SK-N-SH treated with all-trans-retinoic acid at 6 μM for 48 hours (cell line): ENCODE results near the gene SPART.

Experiments
- ATAC-seq: fragments of 200-7000 bp; cut with Tn5 transposase; 3 replicates; pipeline ENCODE4 v1.9.1; 2020; ENCODE audit warnings: mild to moderate bottlenecking, moderate library complexity
- ARNTL ChIP-seq: fragments of 450-650 bp; formaldehyde crosslinking; IDR thresholded peaks from 2 replicates; pipeline ENCODE4 v1.5.0; 2020; ENCODE audit warnings: low read depth, mild to moderate bottlenecking, moderate library complexity, borderline replicate concordance
- CSDC2 ChIP-seq: fragments of 250-450 bp; sonication (Bioruptor Pico); IDR thresholded peaks from 2 replicates; pipeline ENCODE4 v1.5.0; 2020; ENCODE audit warnings: mild to moderate bottlenecking, moderate library complexity
- ESRRG ChIP-seq: fragments of 250-450 bp; sonication (Bioruptor Pico); IDR thresholded peaks from 2 replicates; pipeline ENCODE4 v1.6.1; 2021; ENCODE audit warnings: mild to moderate bottlenecking
- GLIS3 ChIP-seq: fragments of 250-450 bp; sonication (Bioruptor Pico); IDR thresholded peaks from 2 replicates; pipeline ENCODE4 v1.5.0; 2020; ENCODE audit warnings: mild to moderate bottlenecking, moderate library complexity
- ISL1 ChIP-seq: fragments of 250-450 bp; sonication (Bioruptor Pico); IDR thresholded peaks from 2 replicates; pipeline ENCODE4 v2.1.2; 2022; ENCODE audit warnings: mild to moderate bottlenecking, moderate library complexity
- OSR1 ChIP-seq: fragments of 250-450 bp; sonication (Bioruptor Pico); IDR thresholded peaks from 2 replicates; pipeline ENCODE4 v1.8.0; 2022; ENCODE audit warnings: moderate library complexity, mild to moderate bottlenecking, inconsistent platforms
- RARB ChIP-seq: fragments of 250-450 bp; sonication (Bioruptor Pico); IDR thresholded peaks from 2 replicates; pipeline ENCODE4 v1.8.0; 2021; ENCODE audit warnings: mild to moderate bottlenecking, moderate library complexity
- SNAI2 ChIP-seq: fragments of 250-450 bp; sonication (Bioruptor Pico); IDR thresholded peaks from 2 replicates; pipeline ENCODE4 v1.5.0; 2020; ENCODE audit warnings: mild to moderate bottlenecking, moderate library complexity
- TCF4 ChIP-seq: fragments of 250-450 bp; sonication (Bioruptor Pico); IDR thresholded peaks from 2 replicates; pipeline ENCODE4 v1.8.0; 2021; ENCODE audit warnings: mild to moderate bottlenecking, moderate library complexity, borderline replicate concordance
- TOX ChIP-seq: fragments of 250-450 bp; sonication (Bioruptor Pico); IDR thresholded peaks from 2 replicates; pipeline ENCODE4 v1.8.0; 2021; ENCODE audit warnings: mild to moderate bottlenecking, moderate library complexity, borderline replicate concordance
- ZFP3 ChIP-seq: fragments of 250-450 bp; sonication (Bioruptor Pico); IDR thresholded peaks from 2 replicates; pipeline ENCODE4 v1.5.0; 2020; ENCODE audit warnings: mild to moderate bottlenecking, moderate library complexity
- ZNF70 ChIP-seq: fragments of 450-650 bp; formaldehyde crosslinking; IDR thresholded peaks from 2 replicates; pipeline ENCODE4 v1.5.0; 2020; ENCODE audit warnings: mild to moderate bottlenecking, moderate library complexity
- TF ChIP-seq, protein P1 (sequence below): fragments of 250-450 bp; sonication (Bioruptor Pico); IDR thresholded peaks from 2 replicates; pipeline ENCODE4 v1.5.1; 2020; ENCODE audit warnings: low read depth, mild to moderate bottlenecking, moderate library complexity
- TF ChIP-seq, protein P2 (sequence below): fragments of 250-450 bp; sonication (Bioruptor Pico); IDR thresholded peaks from 2 replicates; pipeline ENCODE4 v1.5.0; 2020; ENCODE audit warnings: mild to moderate bottlenecking, moderate library complexity
- TF ChIP-seq, protein P3 (sequence below): fragments of 250-450 bp; sonication (Bioruptor Pico); IDR thresholded peaks from 2 replicates; pipeline ENCODE4 v1.8.0; 2021; ENCODE audit warnings: low read depth, mild to moderate bottlenecking, moderate library complexity, borderline replicate concordance
- TF ChIP-seq, protein P4 (sequence below): fragments of 250-450 bp; sonication (Bioruptor Pico); IDR thresholded peaks from 2 replicates; pipeline ENCODE4 v1.8.0; 2020; ENCODE audit warnings: mild to moderate bottlenecking, moderate library complexity, borderline replicate concordance

The SPART gene, protein sequence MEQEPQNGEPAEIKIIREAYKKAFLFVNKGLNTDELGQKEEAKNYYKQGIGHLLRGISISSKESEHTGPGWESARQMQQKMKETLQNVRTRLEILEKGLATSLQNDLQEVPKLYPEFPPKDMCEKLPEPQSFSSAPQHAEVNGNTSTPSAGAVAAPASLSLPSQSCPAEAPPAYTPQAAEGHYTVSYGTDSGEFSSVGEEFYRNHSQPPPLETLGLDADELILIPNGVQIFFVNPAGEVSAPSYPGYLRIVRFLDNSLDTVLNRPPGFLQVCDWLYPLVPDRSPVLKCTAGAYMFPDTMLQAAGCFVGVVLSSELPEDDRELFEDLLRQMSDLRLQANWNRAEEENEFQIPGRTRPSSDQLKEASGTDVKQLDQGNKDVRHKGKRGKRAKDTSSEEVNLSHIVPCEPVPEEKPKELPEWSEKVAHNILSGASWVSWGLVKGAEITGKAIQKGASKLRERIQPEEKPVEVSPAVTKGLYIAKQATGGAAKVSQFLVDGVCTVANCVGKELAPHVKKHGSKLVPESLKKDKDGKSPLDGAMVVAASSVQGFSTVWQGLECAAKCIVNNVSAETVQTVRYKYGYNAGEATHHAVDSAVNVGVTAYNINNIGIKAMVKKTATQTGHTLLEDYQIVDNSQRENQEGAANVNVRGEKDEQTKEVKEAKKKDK

DNA sequence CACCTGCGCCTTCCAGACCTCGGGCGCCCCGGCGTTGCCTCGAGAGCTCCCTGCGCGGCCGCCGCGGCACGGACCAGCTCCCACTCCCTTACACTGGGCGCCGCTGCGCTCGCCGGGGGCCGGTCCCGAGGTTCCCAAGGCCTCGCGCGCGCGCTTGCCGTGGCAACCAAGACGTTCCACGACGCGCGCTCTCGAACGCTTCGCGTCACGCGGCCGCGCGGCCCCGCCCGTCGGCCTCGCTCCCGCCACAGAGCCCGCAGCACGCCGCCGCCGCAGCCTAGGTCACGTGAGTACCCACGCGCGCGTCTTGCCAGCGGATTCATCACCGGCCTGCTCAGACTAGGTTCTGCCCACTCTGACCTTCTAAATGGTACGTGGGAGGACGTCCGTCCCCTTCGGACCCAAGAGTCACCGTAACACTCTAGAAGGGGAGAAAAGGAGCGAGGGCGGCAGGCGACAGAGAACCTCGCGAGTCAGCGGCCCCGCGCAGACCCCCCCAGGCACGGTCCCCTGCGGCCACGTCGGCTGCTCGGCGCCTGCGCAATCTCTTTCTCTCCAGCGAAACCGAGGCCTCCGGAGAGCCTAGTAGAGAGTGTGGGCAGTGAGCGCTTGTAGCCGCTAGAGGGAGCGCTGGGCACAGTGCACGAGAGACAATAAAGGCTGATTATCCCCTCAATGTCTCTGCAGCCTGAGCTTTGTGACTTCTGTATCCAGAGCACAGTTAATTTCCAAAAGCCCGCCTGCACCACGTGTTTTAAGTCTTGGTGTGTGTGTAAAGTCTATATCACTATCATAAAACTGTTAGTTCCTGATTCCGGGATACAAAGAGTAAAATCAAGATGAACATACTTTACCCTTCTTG is at the start of gene SPART:
SPART (minus strand) TSS at position 173 of the 862 bp plus-strand sequence. CDS start 10,564 bp downstream, outside the sequence.
- ATAC-seq = peak; percentile 98
- TF ChIP-seq SNAI2 (CRISPR knock-in tag) (no peak), ZFP3 (peak; percentile 76), RARB (CRISPR knock-in tag) (no peak), GLIS3 (no peak), TCF4 (CRISPR knock-in tag) (no peak), ARNTL (CRISPR knock-in tag) (no peak), CSDC2 (CRISPR knock-in tag) (peak; percentile 82; the same call in 1 of the 2 replicates), TOX (CRISPR knock-in tag) (no peak), ISL1 (CRISPR knock-in tag) (no peak)
- TF ChIP-seq, protein P1, sequence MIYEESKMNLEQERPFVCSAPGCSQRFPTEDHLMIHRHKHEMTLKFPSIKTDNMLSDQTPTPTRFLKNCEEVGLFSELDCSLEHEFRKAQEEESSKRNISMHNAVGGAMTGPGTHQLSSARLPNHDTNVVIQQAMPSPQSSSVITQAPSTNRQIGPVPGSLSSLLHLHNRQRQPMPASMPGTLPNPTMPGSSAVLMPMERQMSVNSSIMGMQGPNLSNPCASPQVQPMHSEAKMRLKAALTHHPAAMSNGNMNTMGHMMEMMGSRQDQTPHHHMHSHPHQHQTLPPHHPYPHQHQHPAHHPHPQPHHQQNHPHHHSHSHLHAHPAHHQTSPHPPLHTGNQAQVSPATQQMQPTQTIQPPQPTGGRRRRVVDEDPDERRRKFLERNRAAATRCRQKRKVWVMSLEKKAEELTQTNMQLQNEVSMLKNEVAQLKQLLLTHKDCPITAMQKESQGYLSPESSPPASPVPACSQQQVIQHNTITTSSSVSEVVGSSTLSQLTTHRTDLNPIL (CRISPR knock-in tag) = no peak
- TF ChIP-seq, protein P2, sequence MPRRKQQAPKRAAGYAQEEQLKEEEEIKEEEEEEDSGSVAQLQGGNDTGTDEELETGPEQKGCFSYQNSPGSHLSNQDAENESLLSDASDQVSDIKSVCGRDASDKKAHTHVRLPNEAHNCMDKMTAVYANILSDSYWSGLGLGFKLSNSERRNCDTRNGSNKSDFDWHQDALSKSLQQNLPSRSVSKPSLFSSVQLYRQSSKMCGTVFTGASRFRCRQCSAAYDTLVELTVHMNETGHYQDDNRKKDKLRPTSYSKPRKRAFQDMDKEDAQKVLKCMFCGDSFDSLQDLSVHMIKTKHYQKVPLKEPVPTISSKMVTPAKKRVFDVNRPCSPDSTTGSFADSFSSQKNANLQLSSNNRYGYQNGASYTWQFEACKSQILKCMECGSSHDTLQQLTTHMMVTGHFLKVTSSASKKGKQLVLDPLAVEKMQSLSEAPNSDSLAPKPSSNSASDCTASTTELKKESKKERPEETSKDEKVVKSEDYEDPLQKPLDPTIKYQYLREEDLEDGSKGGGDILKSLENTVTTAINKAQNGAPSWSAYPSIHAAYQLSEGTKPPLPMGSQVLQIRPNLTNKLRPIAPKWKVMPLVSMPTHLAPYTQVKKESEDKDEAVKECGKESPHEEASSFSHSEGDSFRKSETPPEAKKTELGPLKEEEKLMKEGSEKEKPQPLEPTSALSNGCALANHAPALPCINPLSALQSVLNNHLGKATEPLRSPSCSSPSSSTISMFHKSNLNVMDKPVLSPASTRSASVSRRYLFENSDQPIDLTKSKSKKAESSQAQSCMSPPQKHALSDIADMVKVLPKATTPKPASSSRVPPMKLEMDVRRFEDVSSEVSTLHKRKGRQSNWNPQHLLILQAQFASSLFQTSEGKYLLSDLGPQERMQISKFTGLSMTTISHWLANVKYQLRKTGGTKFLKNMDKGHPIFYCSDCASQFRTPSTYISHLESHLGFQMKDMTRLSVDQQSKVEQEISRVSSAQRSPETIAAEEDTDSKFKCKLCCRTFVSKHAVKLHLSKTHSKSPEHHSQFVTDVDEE (CRISPR knock-in tag) = 0 out of 2 replicates have a peak, but pooled peaks have one; percentile 14
- TF ChIP-seq, all 23 proteins: peak for 3

DNA sequence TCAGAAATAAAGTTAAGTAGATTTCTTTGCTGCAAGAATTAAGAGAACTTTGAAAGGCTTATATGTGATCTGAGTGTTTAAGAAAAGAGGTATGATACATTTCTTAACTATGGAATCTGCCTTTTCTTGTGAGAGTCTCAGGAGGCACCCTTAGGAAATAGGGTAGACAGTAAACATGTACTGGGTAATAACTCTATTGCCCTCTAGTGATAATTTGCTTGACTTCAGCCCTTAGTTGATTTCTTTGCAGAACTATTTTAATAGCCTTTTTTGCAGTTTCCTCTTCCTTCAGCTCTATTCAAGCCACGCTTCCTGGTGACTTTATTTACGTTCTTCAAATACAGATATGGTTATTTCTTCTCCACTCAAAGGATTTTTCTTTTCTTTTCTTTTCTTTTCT is 49.1 kb upstream of the SPART start:
- no peak for TF ChIP-seq ESRRG (CRISPR knock-in tag)
- TF ChIP-seq, protein P3, sequence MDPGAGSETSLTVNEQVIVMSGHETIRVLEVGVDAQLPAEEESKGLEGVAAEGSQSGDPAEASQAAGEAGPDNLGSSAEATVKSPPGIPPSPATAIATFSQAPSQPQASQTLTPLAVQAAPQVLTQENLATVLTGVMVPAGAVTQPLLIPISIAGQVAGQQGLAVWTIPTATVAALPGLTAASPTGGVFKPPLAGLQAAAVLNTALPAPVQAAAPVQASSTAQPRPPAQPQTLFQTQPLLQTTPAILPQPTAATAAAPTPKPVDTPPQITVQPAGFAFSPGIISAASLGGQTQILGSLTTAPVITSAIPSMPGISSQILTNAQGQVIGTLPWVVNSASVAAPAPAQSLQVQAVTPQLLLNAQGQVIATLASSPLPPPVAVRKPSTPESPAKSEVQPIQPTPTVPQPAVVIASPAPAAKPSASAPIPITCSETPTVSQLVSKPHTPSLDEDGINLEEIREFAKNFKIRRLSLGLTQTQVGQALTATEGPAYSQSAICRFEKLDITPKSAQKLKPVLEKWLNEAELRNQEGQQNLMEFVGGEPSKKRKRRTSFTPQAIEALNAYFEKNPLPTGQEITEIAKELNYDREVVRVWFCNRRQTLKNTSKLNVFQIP (CRISPR knock-in tag) = no peak
- TF ChIP-seq TCF4 (CRISPR knock-in tag) = no peak
- TF ChIP-seq, protein P4, sequence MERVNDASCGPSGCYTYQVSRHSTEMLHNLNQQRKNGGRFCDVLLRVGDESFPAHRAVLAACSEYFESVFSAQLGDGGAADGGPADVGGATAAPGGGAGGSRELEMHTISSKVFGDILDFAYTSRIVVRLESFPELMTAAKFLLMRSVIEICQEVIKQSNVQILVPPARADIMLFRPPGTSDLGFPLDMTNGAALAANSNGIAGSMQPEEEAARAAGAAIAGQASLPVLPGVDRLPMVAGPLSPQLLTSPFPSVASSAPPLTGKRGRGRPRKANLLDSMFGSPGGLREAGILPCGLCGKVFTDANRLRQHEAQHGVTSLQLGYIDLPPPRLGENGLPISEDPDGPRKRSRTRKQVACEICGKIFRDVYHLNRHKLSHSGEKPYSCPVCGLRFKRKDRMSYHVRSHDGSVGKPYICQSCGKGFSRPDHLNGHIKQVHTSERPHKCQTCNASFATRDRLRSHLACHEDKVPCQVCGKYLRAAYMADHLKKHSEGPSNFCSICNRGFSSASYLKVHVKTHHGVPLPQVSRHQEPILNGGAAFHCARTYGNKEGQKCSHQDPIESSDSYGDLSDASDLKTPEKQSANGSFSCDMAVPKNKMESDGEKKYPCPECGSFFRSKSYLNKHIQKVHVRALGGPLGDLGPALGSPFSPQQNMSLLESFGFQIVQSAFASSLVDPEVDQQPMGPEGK (CRISPR knock-in tag) = no peak
- no peak for TF ChIP-seq ISL1 (CRISPR knock-in tag)
- no peak for TF ChIP-seq ZNF70 (CRISPR knock-in tag)
- TF ChIP-seq, protein P2 (CRISPR knock-in tag) = no peak
- no peak for TF ChIP-seq OSR1 (CRISPR knock-in tag)
- no peak for TF ChIP-seq ZFP3
- TF ChIP-seq, protein P1 (CRISPR knock-in tag) = no peak
- ATAC-seq = peak; percentile 90
